ENCODE measurements around the gene FAM180B.
"Not testable (repeated sequence)": the region's sequence is repeated elsewhere in the genome, so short reads cannot be mapped to it uniquely, and the experiment has no call there.

FAM180B gene, protein sequence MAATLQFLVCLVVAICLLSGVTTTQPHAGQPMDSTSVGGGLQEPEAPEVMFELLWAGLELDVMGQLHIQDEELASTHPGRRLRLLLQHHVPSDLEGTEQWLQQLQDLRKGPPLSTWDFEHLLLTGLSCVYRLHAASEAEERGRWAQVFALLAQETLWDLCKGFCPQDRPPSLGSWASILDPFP

DNA sequence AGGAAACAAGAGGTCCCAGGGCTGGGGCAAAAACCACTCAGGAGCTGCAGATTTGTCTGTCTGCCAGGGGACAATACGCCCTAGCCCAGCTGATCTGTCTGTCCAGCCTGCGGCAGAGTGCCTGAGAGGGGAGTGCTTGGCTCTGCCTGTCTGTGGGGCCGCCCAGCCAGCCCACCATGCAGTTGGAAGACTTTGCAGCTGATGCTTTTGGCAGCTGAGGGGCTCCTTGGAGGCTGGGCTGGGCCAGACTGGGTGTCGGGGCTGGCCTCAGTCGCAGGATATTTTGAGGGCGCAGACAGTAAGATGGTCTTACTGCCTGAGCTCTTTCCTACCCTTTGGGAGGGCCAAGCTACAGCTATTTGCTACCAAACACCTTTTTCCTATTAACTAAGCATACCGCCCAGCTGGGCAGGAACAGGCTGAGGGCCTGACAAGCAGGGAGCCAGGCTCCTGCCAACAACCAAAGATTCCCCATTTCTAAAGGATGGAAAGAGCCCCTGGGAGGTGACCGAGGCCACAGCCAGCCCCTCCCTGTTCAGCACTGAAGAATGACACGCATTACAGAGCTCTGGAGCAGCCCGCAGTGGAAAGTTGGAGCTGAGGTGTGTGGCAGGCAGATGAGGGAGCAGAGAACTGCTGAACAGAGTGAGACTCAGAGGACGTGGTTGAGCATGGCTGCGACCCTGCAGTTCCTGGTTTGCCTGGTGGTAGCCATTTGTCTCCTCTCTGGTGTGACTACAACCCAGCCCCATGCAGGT, at the start of gene FAM180B:
TSS of gene FAM180B (plus strand) at position 581 of the 758 bp plus-strand sequence. CDS start at position 672, 91 bp downstream.
- DNase-seq: no peak

DNA sequence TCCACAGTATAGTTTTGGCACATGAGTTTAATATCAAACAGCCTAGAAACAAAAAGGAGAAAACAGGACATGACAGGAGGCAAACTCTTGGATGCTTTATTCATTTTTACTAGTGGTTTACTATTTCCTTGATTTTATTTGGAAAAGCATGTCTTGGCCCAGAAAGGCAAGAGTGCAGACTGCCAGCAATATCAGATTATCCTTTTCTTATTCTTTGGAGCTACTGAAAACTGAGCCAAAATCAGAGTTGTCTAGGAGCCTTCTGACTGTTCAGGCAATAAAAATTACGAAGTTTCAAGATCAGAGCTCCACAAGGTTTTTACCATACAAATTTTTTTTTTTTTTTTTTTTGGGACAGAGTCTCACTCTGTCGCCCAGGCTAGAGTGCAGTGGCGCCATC, 49.6 kb upstream of the FAM180B start:
- DNase-seq: no peak

DNA sequence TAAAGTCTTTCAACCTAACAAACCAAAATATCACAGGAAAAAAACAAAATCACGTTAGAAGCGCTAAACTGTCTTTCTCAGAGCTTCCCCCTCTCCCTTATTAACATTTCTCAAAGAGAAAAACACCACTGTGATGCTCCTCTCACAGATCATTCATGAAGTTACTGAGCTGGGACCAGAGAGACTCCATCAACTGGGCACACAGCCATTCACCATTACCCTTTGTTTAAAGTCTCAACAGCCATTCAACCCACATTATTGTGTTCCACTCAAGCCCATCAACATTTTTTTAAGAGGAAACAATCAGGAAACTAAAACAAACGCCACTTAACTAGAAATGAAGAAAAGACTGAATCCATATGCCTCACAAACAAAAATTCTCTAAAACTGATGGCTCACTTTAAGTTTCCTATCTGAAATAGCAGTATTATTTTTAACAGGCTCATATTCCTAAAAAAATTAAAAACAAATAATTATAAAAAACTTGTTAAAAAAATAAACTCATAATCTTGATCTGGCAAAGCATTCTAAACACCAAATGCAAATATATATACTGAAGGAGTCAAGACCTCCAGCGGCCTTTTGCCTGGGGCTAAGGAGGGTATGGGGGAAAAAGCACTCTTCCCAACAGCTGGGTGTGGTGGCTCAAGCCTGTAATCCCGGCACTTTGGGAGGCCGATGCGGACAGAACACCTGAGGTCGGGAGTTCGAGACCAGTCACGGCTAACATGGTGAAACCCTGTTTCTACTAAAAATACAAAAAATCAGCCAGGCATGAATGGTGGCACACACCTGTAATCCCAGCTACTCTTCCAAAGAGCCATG, 47.5 kb upstream of the FAM180B start:
- DNase-seq: no peak

DNA sequence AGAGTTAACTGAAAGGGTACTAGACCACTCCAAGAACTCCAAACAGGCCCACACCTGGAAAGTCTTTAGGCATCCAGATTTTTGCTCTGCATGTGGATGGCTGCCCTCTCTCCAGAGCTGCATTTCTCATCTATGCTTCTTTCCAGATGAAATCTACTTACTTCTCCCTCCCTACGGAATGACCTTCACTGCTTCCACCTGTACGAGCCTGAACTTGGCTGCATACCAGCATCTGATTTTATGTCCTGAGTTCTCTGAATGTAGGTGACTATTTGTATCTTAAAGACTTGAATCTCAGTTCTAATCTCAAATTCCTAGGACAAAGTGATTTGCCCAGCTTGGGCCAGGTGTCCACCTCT, 46.8 kb upstream of the FAM180B start:
- DNase-seq: no peak

DNA sequence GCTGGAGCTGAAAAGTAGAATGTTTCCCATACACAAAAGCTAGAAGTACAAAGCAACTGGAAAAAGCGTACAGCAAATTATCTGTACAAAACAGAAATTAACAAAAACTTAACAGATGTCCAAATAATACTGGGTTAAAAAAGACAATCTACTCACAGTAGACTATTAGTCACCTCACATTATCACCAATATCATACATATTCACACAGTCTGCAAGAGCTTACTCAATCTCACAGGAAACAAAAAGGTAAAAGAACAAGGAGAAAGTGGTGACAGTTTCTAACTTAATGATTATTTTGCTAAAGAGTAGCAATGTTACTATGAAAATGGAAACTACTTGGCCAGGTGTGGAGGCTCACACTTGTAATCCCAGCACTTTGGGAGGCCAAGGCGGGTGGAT, 45.4 kb upstream of the FAM180B start:
- no peak for DNase-seq

DNA sequence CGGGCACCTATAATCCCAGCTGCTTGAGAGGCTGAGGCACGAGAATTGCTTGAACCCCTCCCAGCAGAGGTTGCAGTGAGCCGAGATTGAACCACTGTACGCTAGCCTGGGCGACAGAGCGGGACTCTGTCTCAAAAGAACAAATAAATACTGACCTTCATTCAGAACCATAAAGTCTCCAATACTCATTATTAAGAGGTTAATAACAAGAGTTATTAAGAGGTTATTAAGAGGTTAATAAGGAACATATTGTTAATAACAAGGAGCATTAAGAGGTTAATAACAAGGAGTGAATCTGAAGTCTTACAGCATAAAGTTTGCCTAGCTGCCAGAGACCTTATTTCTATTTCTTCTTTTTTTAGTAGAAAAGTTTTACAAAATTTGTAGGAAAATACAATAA, 41.2 kb upstream of the FAM180B start:
- DNase-seq: no peak

DNA sequence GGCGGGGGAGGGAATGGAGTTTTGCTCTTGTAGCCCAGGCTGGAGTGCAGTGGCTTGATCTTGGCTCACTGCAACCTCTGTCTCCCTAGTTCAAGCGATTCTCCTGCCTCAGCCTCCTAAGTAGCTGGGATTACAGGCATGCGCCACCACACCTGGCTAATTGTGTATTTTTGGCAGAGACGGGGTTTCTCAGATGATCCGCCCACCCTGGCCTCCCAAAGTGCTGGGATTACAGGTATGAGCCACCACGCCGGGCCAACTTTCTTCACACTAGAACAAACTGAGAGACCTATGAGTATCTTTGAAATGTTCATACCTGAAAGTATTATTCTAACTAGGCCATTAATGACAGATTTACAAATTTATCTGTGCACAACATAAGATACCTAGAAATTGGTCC, 40.2 kb upstream of the FAM180B start:
- DNase-seq: not testable (repeated sequence)

DNA sequence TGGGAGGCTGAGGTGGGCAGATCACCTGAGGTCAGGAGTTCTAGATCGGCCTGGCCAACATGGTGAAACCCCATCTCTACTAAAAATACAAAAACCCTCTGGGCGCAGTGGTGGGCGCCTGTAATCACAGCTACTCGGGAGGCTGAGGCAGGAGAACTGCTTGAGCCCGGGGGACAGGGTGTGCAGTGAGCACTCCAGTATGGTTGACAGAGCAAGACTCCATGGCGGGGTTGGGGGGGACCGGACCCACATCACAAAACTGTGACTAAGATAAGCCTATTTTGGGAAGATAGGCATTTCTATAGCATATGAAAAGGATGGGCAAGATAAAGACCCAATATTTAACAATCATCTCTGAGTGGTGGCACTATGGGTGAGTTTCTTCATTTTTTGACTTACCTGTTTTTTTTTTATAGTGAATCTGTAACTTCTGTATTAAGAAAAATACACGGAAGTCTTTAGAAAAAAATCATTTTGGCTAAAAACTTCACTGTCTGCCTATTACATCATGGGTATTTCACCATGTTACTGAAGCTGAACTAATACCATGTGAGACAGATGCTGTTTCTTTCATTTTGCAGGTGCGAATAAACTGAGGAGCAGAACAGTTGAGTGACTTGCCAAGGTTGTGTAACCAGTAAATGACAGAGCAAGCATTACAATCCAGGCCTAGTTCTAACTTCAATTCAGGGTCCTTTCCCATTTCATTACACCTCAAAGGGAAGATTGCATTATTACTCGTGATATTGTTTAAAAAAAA, 36.0 kb upstream of the FAM180B start:
- no peak for DNase-seq

DNA sequence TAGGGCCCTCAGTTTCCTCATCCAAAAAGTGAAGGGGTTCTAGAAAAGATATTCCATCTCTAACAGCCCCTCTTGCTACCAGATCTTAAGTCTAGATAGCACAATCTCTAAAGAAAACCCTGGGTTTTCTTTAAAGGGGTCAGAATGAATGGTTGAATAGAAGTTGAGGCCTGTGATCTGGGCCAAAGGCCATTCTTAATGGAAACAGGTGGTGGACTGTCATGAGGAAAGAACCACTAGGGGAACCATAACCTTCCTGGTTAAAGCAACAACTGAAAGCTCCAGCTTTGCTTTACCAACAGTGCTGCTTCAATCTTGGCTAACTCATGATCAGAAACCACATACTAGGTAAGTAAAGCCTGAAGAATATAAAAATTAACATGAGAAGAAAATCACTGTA, 35.4 kb upstream of the FAM180B start:
- DNase-seq: peak; percentile 41

DNA sequence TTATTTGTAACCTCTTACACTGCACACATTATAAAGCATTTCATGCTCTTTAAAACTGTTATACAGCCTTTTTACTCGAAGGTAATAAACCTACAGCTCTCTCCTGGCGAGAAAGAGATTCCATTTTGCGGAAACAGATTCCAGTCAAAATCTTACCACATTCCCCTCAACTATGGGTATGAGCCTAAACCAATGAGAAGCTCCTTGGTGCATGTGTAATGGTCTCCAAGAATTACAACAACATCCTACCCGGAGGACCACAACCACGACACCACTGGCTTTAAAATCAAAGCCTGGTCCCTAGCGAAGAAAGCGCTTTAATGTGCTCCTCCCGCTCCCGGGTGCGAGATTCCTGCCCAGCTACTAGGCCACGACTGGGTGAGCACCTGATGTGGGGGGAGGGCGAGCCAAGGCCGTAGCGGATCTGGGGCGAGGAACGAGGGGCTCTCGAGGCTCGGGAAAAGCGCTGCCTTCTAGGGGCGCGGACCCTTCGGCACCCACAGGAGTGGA, 34.4 kb upstream of the FAM180B start:
- DNase-seq: peak; percentile 52

DNA sequence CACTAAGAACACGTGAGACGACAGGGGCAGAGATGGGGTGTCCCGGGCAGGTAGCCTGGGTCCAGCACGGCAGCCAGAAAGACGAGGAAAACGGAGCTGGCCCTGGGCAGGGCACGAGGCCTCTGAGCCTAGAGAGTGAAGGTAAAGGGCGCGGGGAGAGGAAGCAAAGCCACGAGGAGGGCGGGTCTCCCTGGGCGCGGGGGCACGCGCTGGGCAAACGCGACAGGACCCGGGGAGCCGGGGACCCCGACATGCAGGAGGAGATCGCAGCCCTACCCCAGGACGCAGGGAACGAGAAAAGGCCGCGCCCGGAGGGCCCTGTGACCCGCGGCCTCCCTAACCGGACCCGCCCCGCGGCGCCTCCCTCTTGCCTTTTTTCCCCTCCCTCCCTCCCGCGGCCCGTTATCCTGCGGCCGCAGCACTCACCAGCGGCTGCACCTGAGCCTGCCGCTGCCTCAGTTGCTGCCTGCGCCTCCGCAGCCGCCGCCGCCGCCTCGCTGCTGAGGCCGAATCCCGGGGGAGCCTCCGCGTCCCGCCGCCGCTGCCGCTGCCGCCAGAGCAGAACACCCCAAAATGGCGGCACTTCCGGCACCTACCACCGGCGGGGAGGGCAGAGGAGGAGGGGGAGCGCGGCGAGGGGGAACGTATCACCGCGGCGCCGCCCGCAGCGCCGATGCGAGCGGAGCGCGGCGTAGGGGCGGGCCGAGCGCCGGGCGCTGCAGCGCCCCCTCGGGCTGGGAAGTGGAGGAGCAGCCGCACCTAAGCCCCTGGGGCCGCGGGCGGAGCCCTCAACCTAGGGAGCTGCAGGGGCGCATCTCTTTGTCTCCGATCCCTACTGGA, 33.7 kb upstream of the FAM180B start, which contains the start of gene CELF1:
TSS of gene CELF1 (minus strand) at position 567 of the 840 bp plus-strand sequence. CDS start 53,609 bp downstream, outside the sequence.
- peak; percentile 94 for DNase-seq

DNA sequence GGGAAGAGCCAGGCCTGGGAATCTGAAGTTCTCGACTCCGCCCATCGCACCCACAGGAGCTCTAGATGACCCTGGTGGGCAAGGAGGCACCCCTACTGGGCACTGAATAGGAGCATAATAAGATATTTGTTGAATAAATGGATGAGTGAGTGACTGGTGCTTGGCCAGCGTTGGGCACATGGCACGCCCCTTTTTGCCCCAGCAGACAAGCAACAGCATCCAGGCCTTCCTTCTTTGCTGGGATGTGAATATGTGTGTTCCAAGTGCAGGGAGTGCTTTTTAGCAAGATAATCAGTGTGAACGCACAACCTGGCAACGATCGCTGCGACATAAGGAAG, 33.1 kb upstream of the FAM180B start:
- no peak for DNase-seq

DNA sequence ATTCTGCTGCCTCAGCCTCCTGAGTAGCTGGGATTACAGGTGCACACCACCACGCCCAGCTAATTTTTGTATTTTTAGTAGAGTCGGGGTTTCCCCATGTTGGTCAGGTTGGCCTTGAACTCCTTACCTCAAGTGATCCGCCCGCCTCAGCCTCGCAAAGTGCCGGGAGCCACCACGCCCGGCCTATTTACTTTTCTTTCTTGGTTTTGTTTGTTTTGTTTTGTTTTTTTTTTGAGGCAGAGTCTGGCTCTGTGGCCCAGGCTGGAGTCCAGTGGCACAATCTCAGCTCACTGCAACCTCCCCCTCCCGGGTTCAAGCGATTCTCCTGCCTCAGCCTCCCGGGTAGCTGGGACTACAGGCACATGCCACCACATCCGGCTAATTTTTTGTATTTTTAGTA, 29.5 kb upstream of the FAM180B start:
- DNase-seq: not testable (repeated sequence)

DNA sequence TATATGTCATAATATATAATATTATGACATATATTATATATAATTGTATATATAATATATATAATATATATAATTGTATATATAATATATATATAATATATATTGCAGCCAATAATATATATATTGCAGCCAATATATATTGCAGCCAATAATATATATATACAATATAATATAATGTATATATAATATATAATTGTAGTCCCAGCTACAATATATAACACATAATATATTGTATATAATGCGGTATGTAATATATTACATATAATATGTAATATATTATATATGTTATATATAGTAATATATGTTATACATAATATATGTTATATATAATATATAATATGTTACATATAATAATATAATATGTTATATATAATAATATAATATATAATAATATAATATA, 27.8 kb upstream of the FAM180B start:
- no peak for DNase-seq

DNA sequence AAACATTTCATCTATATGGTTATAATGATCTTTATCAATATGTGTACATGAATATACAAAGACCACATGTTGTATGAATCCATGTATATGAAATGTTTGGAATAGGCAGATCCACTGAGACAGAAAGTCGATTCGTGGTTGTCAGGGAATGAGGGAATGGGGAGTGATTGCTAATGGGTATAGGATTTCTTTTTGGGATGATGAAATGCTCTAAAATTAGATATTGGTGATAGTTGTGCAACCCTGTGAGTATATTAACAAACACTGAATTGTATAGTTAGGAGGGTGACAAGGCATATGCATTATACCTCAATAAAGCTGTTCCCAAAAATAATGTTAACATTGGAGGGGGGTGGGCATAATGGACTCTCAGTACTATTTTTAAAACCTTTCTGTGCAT, 26.1 kb upstream of the FAM180B start:
- no peak for DNase-seq

DNA sequence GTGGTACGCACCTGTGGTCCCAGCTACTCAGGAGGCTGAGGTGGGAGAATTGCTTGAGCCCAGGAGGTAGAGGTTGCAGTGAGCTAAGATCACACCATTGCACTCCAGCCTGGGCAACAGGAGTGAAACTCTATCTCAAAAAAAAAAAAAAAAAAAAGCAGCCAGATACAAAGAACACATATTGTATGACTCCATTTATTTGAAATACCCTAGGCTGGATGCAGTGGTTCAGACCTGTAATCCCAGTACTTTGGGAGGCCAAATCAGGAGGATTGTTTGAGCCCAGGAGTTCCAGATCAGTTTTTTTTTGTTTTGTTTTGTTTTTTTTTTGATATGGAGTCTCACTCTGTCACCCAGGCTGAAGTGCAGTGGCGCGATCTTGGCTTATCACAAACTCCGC, 24.1 kb upstream of the FAM180B start:
- not testable (repeated sequence) for DNase-seq

DNA sequence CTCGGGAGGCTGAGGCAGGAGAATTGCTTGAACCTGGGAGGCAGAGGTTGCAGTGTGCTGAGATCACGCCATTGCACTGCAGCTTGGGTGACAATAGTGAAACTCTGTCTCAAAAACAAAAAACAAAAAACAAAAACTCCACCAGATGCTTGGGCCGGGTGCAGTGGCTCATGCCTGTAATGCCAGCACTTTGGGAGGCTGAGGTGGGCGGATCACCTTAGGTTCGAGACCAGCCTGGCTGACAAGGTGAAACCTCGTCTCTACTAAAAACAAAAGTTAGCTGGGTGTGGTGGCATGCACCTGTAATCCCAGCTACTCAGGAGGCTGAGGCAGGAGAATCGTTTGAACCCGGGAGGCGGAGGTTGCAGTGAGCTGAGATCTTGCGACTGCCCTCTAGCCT, 22.1 kb upstream of the FAM180B start:
- DNase-seq: not testable (repeated sequence)

DNA sequence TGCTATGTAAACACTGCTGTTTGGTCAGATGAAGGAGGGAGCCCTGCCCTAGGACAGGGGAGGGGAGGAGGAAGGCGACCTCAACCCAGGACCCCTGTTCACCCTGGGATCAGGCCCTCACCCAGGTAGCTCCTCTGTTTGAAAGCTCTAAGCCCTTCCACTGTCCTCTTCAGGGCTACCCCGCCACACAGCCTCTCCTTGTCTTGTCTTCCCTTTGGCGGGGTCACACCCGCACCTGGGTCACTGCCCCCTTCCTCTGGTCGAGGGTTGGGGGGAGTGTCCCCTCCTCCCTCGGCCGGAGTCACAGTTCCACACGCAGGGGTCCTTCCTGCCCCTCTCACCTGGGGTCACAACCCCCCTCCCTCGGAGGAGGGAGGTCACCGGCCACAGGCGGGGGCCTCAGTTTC, 21.5 kb upstream of the FAM180B start:
- DNase-seq: no peak

DNA sequence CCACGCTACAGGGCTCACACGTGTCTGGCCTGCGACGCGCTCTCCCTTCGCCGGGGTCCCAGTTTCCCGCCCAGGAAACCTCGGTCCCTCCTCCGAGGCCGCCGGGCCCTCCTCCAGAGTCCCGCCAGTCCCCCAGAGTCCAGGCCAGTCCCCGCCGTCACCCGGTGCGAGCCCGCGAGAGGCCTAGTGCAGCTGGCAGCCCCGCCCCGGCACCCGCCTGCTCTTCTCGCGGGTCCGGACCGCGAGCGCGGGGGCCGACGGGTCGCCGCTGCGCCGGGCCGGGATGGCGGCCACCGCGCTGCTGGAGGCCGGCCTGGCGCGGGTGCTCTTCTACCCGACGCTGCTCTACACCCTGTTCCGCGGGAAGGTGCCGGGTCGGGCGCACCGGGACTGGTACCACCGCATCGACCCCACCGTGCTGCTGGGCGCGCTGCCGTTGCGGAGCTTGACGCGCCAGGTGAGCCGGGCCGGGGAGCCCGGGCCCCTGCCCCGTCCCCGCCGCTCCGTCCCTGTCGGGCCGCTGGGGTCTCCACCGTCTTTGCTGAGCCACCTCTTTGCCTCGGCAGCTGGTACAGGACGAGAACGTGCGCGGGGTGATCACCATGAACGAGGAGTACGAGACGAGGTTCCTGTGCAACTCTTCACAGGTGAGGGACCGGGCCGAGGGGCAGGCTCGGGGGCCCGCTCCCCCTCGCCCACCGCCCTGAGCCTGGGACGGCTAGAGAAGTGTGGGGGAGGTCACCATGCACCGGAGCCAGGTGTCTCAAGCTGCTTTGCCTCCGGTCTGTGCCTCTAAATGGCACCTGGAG, 20.9 kb upstream of the FAM180B start, which contains the start of gene PTPMT1:
TSS of gene PTPMT1 (plus strand) at position 260 of the 809 bp plus-strand sequence. CDS start at position 284, 24 bp downstream.
- DNase-seq: peak; percentile 74

DNA sequence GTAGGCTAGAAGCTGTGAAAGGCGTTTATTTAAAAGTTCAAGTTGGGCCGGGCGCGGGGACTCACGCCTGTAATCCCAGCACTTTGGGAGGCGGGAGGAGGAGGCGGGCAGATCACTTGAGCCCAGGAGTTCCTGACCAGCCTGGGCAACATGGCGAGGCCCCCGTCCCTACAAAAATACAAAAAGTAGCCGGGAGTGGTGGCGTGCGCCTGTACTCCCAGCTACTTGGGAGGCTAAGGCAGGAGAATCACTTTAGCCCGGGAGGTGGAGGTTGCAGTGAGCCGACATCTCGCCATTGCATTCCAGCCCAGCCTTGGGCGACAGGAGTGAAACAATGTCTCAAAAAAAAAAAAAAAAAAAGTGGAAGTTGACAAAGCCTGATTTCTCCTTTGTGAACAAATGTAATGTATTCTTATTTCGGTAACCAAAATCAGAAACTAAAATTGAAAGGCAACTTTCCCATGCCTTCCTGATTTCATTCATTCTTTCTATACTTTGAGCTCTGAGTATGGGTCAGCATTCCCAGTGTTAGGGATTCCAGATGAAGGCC, 20.3 kb upstream of the FAM180B start:
- DNase-seq: peak; percentile 26

DNA sequence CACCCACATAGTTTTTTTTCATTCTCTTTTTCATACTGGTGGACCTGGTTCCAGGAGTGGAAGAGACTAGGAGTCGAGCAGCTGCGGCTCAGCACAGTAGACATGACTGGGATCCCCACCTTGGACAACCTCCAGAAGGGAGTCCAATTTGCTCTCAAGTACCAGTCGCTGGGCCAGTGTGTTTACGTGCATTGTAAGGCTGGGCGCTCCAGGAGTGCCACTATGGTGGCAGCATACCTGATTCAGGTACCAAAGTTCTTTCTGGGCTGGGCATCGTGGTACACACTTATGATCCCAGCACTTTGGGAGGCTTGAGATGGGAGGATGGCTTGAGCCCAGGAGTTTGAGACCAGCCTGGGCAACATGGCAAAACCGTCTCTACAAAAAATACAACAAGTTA, 16.8 kb upstream of the FAM180B start:
- no peak for DNase-seq

Measured in NCI-H82 (cell line).